ENCODE measurements around the gene ROR1. TPM values are rescaled to one million over a fixed set of nuclear protein-coding genes. Genes with fewer than 3 reads are reported as not detected.

Gene ROR1
- total RNA-seq, 6 donors from 2014 or later = 19.7 to 39.8 (median 28.5) TPM

- Histone ChIP-seq H3K36me3 (no peaks in the 10 kb centered on the region), H3K27ac (no peak overlapping the region), H3K4me1 (peaks cover 0 to 13% (median 0%) of the 10 kb centered on the region in 4 donors), H3K4me3 (no peak overlapping the region), H3K27me3 (no peaks in the 10 kb centered on the region), H3K9me3 (no peaks in the 10 kb centered on the region)
- DNase-seq = no peak
- WGBS, 2 donors = 74 to 81% methylated on average over 5 of the region's 5 CpGs
- ATAC-seq (ENCODE audit: low FRiP score in 2 of 2) = peak in 1 of 2 donors; percentile 45
- TF ChIP-seq POLR2AphosphoS5 (IDR thresholded peaks at IDR 0.05) (no peak), POLR2A (IDR thresholded peaks at IDR 0.05) (no peak), CTCF (IDR thresholded peaks at IDR 0.05) (no peak), EP300 (IDR thresholded peaks at IDR 0.05) (no peak)
Measured at GRCh38 chr1:63827411-63828321, 53.8 kb downstream of the ROR1 start.

DNA sequence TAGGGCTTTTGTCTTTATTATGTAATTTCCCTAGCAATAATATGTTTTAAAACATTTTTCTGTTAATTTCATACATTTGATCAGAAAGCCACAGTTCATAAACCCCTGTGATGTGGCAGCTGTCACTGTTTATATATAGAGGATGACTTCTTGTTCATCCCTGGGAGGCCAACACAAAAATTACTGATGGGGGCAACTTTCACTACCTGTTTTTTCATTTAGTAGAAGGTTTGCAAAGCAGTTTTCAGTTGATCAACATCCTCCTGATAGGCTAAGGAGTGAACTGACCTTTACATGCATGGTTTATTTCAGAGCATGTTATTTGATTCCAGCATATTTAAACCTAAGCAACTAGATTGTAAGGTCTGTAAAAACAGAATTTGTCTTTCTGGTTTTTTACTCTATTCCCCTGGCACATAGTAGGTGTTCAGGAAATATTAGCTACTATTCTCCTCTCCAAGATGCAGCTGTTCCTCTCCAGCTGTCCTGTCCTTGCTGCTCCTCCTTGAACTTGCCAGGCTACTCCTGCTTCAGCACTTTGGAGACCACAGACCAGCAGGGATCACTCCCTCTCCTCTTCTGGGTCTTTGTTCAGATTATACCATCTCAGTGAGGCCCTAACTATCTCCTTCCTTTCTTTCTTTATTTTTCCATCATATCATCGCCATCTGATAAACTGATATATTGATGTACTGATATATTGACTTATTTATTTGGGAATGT is 54.7 kb downstream of the ROR1 start:
- ATAC-seq (ENCODE audit: low FRiP score in 2 of 2) = no peak
- H3K27me3 ChIP-seq = no peaks in the 10 kb centered on the region
- no peak for DNase-seq
- H3K27ac ChIP-seq = no peak overlapping the region
- peaks cover 0 to 13% (median 0%) of the 10 kb centered on the region in 4 donors for H3K4me1 ChIP-seq
- TF ChIP-seq CTCF (IDR thresholded peaks at IDR 0.05) (no peak), POLR2AphosphoS5 (IDR thresholded peaks at IDR 0.05) (no peak), EP300 (IDR thresholded peaks at IDR 0.05) (no peak)
- no peak overlapping the region for H3K4me3 ChIP-seq
- H3K9me3 ChIP-seq = no peaks in the 10 kb centered on the region
- WGBS, 2 donors = 81 to 85% methylated on average over 1 of the region's 1 CpG
- H3K36me3 ChIP-seq = no peaks in the 10 kb centered on the region

DNA sequence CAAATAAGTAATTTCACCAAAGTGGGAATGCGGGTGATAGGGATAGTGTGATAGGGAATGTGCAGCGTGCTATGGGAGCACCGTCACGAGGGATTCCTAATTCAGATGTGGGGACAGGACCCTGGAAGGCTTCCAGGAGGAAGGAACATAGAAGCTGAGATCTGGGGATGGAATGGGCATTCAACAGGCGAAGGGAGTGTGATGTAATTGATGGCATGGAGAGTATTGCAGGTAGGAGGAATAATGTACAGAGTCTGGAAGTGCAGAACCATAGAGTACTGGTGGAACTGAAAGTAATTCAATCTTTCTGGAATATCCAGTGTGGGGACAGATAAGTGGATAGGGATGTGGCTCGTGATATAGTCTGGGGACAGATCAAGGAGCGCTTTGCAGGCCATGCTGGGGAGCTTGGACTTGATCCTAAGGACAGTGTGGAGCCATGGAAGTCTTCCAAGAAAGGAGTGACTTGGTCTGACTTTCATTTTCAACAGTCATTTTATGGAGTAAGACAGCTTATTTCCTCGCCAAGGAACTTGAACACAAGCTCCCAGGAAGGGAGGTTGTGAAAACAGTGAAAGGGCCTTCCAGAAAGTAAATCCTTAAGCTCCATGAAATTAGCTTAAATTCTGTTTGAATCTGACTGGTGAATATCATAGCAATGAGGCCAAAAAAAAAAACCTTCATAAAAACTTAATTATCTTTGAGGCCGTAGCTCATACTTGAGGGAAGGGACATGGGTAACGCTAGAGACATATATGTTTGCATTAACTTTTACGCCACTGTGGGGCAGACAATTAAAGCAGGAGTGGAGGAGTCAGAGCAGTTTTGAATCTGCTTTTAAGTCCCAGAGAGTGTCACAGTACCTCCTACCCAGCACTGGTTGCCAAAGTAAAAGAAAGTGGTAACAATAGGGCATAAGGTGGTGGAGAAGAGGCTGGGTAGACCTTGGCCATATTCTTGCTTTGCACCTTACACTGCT is 55.8 kb downstream of the ROR1 start:
- Histone ChIP-seq H3K4me3 (no peak overlapping the region), H3K4me1 (peaks cover 0 to 13% (median 0%) of the 10 kb centered on the region in 4 donors), H3K27ac (peak overlapping the region in 1 of 4 donors; percentile 7), H3K36me3 (no peaks in the 10 kb centered on the region), H3K9me3 (no peaks in the 10 kb centered on the region), H3K27me3 (no peaks in the 10 kb centered on the region)
- no peak for TF ChIP-seq POLR2AphosphoS5 (IDR thresholded peaks at IDR 0.05)
- no peak for TF ChIP-seq POLR2A (IDR thresholded peaks at IDR 0.05)
- no peak for TF ChIP-seq EP300 (IDR thresholded peaks at IDR 0.05)
- no peak for TF ChIP-seq CTCF (IDR thresholded peaks at IDR 0.05)
- peak in 1 of 2 donors; percentile 37 for ATAC-seq (ENCODE audit: low FRiP score in 2 of 2)
- 71 to 81% methylated on average over 11 of the region's 11 CpGs for WGBS, 2 donors
- no peak for DNase-seq

- ATAC-seq (ENCODE audit: low FRiP score in 2 of 2) (no peak), DNase-seq (no peak)
- Histone ChIP-seq H3K36me3 (no peaks in the 10 kb centered on the region), H3K4me3 (no peak overlapping the region), H3K27me3 (no peaks in the 10 kb centered on the region), H3K4me1 (peaks cover 0 to 13% (median 0%) of the 10 kb centered on the region in 4 donors), H3K9me3 (no peaks in the 10 kb centered on the region), H3K27ac (no peak overlapping the region)
- no peak for TF ChIP-seq POLR2AphosphoS5 (IDR thresholded peaks at IDR 0.05)
- TF ChIP-seq POLR2A (IDR thresholded peaks at IDR 0.05) = no peak
- no peak for TF ChIP-seq CTCF (IDR thresholded peaks at IDR 0.05)
- no peak for TF ChIP-seq EP300 (IDR thresholded peaks at IDR 0.05)
- 86 to 100% methylated on average over 1 of the region's 1 CpG for WGBS, 2 donors
Measured at GRCh38 chr1:63831409-63831808, 57.6 kb downstream of the ROR1 start.
